Natural killer cell (primary cell): ENCODE data around the gene FIGLA. TPM values are rescaled to one million over a fixed set of nuclear protein-coding genes. Genes with fewer than 3 reads are reported as not detected.
A peak's percentile ranks its signal among the peaks of the same experiment; 100 is the strongest.

Experiments
- ATAC-seq, 3 donors: fragments of 150-1000 bp in 2 of 3; fragments of 200-7000 bp in 1 of 3; cut with Tn5 transposase; 1 replicate in 1 of 3; 2 replicates in 2 of 3; pipeline ENCODE4 v1.10.0; 2021; ENCODE audit warnings: mild to moderate bottlenecking in 2 of 3, moderate library complexity in 2 of 3
- DNase-seq, 2 donors: peaks; one replicate each; pipeline versions ENCODE4 v3.0.0 to v3.0.0-alpha.2; 2013 to 2021; ENCODE audit warnings: mixed read lengths in 1 of 2
- H3K27ac ChIP-seq: one replicate; pipeline ENCODE4 v1.5.1; 2013; ENCODE audit warnings: mild to moderate bottlenecking, low read length
- H3K27me3 ChIP-seq: one replicate; pipeline ENCODE4 v1.6.1; 2013; ENCODE audit warnings: low read length; ENCODE audit not compliant: control insufficient read depth, insufficient read depth
- H3K36me3 ChIP-seq: one replicate; pipeline ENCODE4 v1.6.1; 2013; ENCODE audit warnings: low read length; ENCODE audit not compliant: control insufficient read depth, insufficient read depth
- H3K4me1 ChIP-seq: one replicate; pipeline ENCODE4 v1.6.1; 2013; ENCODE audit warnings: low read length; ENCODE audit not compliant: control insufficient read depth, insufficient read depth
- H3K4me3 ChIP-seq: one replicate; pipeline ENCODE4 v1.5.1; 2013; ENCODE audit warnings: low read length
- H3K9me3 ChIP-seq: one replicate; pipeline ENCODE4 v1.6.1; 2013; ENCODE audit warnings: low read length; ENCODE audit not compliant: control insufficient read depth, insufficient read depth
- H3K27ac Mint-ChIP-seq, 2 donors: one replicate each; pipeline ENCODE4 v1.8.0; 2022; ENCODE audit warnings: mild to moderate bottlenecking in 2 of 2, mixed read lengths in 2 of 2, moderate library complexity in 1 of 2
- H3K27me3 Mint-ChIP-seq, 2 donors: one replicate each; pipeline ENCODE4 v1.8.0; 2022; ENCODE audit warnings: low read depth in 2 of 2, mixed read lengths in 2 of 2
- H3K36me3 Mint-ChIP-seq: one replicate; pipeline ENCODE4 v1.8.0; 2022; ENCODE audit warnings: mixed read lengths
- H3K4me1 Mint-ChIP-seq, 2 donors: one replicate each; pipeline ENCODE4 v1.8.0; 2022; ENCODE audit warnings: mixed read lengths in 2 of 2
- H3K4me3 Mint-ChIP-seq: one replicate; pipeline ENCODE4 v1.8.0; 2022; ENCODE audit warnings: mild to moderate bottlenecking, moderate library complexity, mixed read lengths
- H3K9me3 Mint-ChIP-seq, 2 donors: one replicate each; pipeline ENCODE4 v1.8.0; 2022; ENCODE audit warnings: mixed read lengths in 2 of 2
- WGBS: methylation state at CpG from one replicate; pipeline ENCODE4 v1.1.7; 2013; ENCODE audit warnings: missing lambda C conversion rate; ENCODE audit not compliant: insufficient coverage; 5-methylcytosine and 5-hydroxymethylcytosine counted together
- intact Hi-C: fragments of 100-400 bp; cut with micrococcal nuclease; formaldehyde crosslinking; loops from one replicate; pipeline ENCODE4 v1.14.2; 2022
- total RNA-seq, 4 donors: library from RNA; stranded (reverse); fragments of 120-200 nt in 1 of 4; gene quantifications; one replicate each; pipeline versions ENCODE4 v1.2.3 to v1.2.4, GENCODE V29; 2013 to 2022
- TF ChIP-seq, protein P1 (sequence below): fragments of 200-600 bp; IDR thresholded peaks from one replicate; pipeline ENCODE4 v1.8.0; 2022; ENCODE audit warnings: antibody characterized with exemption

FIGLA gene, protein sequence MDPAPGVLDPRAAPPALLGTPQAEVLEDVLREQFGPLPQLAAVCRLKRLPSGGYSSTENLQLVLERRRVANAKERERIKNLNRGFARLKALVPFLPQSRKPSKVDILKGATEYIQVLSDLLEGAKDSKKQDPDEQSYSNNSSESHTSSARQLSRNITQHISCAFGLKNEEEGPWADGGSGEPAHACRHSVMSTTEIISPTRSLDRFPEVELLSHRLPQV
- total RNA-seq = not detected
- total RNA-seq (2013) = not detected

DNA sequence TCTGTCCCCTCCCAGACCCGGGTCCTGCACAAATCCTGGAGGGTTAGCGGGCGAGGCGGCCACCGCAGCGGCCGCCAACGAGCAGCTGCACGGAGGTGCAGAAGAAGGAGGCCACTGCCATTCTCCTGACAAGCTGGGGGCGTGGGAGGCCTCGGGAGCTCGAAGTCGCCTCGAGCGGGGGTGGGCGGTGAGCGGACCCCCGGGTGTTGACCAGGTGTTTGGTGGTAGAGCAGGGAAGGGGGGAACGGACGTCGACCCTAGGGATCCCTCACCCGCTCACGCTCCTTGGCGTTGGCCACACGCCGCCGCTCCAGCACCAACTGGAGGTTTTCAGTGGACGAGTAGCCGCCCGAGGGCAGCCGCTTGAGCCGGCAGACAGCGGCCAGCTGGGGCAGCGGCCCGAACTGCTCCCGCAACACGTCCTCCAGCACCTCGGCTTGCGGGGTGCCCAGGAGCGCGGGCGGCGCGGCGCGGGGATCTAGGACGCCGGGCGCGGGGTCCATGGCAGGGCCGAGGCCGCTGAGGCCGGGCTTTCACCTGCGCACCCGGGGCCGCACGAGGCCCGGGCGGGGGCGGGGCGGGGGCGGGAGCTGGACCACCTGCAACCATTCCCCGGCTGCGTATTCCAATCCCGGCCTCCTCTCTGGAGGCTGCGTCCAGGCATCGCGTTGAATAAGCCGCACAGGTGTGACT, at the start of gene FIGLA:
TSS of gene FIGLA (minus strand) at position 508 of the 693 bp plus-strand sequence. CDS start at position 503, 5 bp downstream.
- peak within 1 kb of the TSS; percentile 93 for H3K4me3 Mint-ChIP-seq
- H3K4me1 ChIP-seq = peaks cover 14% of the 10 kb centered on the region
- intact Hi-C loops = no loop called here
- H3K36me3 Mint-ChIP-seq = no peaks in the 10 kb centered on the region
- TF ChIP-seq, protein P1, sequence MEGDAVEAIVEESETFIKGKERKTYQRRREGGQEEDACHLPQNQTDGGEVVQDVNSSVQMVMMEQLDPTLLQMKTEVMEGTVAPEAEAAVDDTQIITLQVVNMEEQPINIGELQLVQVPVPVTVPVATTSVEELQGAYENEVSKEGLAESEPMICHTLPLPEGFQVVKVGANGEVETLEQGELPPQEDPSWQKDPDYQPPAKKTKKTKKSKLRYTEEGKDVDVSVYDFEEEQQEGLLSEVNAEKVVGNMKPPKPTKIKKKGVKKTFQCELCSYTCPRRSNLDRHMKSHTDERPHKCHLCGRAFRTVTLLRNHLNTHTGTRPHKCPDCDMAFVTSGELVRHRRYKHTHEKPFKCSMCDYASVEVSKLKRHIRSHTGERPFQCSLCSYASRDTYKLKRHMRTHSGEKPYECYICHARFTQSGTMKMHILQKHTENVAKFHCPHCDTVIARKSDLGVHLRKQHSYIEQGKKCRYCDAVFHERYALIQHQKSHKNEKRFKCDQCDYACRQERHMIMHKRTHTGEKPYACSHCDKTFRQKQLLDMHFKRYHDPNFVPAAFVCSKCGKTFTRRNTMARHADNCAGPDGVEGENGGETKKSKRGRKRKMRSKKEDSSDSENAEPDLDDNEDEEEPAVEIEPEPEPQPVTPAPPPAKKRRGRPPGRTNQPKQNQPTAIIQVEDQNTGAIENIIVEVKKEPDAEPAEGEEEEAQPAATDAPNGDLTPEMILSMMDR = no peak
- peak within 1 kb of the TSS in 1 of 2 donors; percentile 34 for H3K27ac Mint-ChIP-seq
- DNase-seq = no peak
- H3K4me3 ChIP-seq = peak within 1 kb of the TSS; percentile 18
- no peaks in the 10 kb centered on the region for H3K36me3 ChIP-seq
- peaks cover 8 to 15% of the 10 kb centered on the region in 2 donors for H3K4me1 Mint-ChIP-seq
- H3K27ac ChIP-seq = no peak within 1 kb of the TSS
- peaks cover 24% of the 10 kb centered on the region for H3K27me3 ChIP-seq
- peaks cover 45 to 68% of the 10 kb centered on the region in 2 donors for H3K27me3 Mint-ChIP-seq
- no peaks in the 10 kb centered on the region for H3K9me3 ChIP-seq
- 10% methylated on average over 69 of the region's 69 CpGs for WGBS
- H3K9me3 Mint-ChIP-seq = no peaks in the 10 kb centered on the region
- peak; percentile 9 to 53 (median 35) for ATAC-seq

DNA sequence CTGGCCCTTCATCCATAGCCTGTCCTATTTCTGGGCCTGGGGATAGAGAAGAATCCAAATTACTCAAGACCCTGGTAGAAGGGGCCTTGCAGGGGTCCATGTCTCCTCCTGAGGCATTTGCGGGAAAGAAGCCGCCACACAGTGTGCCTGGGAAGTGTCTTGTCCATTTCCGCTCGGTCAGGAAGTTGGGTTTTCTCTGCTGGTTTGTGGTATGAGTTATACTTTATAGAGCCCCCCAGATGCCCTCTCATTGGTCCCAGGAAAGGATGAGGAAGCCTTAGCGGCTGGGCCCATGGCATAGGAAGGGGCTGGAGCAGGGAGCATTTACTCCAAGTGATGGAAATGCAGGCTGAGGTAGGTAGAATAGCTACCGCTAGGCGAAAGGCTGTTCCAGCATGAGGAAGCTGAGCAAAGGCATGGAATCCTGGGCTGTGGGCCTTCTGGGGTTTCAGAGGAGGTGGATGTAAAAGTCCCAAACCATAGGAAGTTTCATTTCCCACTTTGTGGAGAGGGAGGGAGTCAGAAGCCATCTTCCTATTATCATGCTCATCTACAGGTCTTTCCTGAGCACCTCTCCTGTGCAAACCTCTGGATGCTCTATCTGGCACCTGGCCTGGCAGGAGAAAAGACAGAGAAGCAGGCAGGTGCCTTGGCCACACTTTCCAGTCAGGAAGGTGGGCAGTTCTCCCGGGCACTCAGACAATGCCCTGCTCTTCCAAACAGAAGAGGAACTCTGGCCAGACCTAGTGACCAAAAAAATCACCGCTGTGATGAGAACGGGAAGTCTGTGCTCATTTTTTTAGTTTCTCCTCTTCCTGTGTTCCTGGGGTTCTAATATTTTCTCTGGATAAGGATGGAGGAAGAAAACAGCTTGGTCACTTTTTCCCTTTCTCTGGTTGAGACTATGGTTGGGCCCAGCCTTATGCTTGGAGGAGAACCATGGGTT, 47.8 kb upstream of the FIGLA start:
- Histone ChIP-seq H3K27me3 (no peaks in the 10 kb centered on the region), H3K4me3 (no peak overlapping the region), H3K36me3 (no peaks in the 10 kb centered on the region), H3K4me1 (peaks cover 19% of the 10 kb centered on the region), H3K27ac (no peak overlapping the region), H3K9me3 (no peaks in the 10 kb centered on the region)
- 73% methylated on average over 10 of the region's 10 CpGs for WGBS
- H3K36me3 Mint-ChIP-seq = no peaks in the 10 kb centered on the region
- no peaks in the 10 kb centered on the region for H3K27me3 Mint-ChIP-seq
- ATAC-seq (no peak), DNase-seq (no peak)
- TF ChIP-seq, protein P1 = no peak
- H3K27ac Mint-ChIP-seq = peak overlapping the region in 1 of 2 donors; percentile 37
- no peaks in the 10 kb centered on the region for H3K9me3 Mint-ChIP-seq
- intact Hi-C loops = no loop called here
- H3K4me1 Mint-ChIP-seq = peaks cover 14 to 32% of the 10 kb centered on the region in 2 donors
- H3K4me3 Mint-ChIP-seq = peak overlapping the region; percentile 67

DNA sequence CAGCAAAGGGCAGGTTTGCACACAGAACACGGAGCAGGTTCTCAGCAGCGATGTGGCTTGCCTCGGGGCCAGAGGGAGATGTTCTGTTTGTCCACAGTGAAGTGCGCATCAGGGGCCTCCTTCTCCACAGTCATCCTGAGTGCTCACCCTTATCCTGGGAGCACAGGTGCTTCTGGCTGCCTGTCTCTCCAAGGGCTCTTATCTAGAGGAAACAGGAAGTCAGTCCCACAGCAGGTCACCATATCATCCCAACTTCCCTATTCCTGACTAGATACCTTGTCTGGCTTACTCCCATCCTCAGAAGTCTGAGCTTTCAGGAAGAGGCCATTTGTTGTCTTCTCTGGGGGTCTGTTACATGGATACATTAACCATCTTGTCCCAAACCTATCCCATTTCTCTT, 45.2 kb upstream of the FIGLA start, which contains the start of gene CD207:
TSS of gene CD207 (minus strand) at position 174 of the 400 bp plus-strand sequence. CDS start at position 134, 40 bp downstream.
- H3K27ac ChIP-seq = no peak within 1 kb of the TSS
- H3K27me3 Mint-ChIP-seq = no peaks in the 10 kb centered on the region
- WGBS = 85% methylated on average over 4 of the region's 4 CpGs
- no peak for DNase-seq
- H3K9me3 Mint-ChIP-seq = no peaks in the 10 kb centered on the region
- intact Hi-C loops = no loop called here
- H3K9me3 ChIP-seq = no peaks in the 10 kb centered on the region
- TF ChIP-seq, protein P1 = no peak
- no peaks in the 10 kb centered on the region for H3K27me3 ChIP-seq
- H3K4me1 Mint-ChIP-seq = peaks cover 14 to 32% of the 10 kb centered on the region in 2 donors
- no peak within 1 kb of the TSS for H3K4me3 ChIP-seq
- H3K27ac Mint-ChIP-seq = no peak within 1 kb of the TSS
- no peaks in the 10 kb centered on the region for H3K36me3 Mint-ChIP-seq
- no peak within 1 kb of the TSS for H3K4me3 Mint-ChIP-seq
- H3K4me1 ChIP-seq = peaks cover 19% of the 10 kb centered on the region
- H3K36me3 ChIP-seq = no peaks in the 10 kb centered on the region
- no peak for ATAC-seq
